ENCODE results near the gene MYH3.

GRCh38 chr17:10624969-10625368 is 32.1 kb downstream of the MYH3 start:
- TF ChIP-seq POLR2A (IDR thresholded peaks at IDR 0.05) = no peak
- no peak for TF ChIP-seq CTCF (IDR thresholded peaks at IDR 0.05)

Data from body of pancreas (tissue), 4 donors.